HG02678 (cell line): ENCODE measurements around the gene SMYD1.

Experiments
- ATAC-seq: cut with Tn5 transposase; IDR thresholded peaks from one replicate; pipeline ENCODE4 v1.9.1; 2021; ENCODE audit warnings: mild to moderate bottlenecking, moderate library complexity; ENCODE audit not compliant: unreplicated experiment

SMYD1 gene

GRCh38 chr2:88055371-88056128 lies 12.1 kb upstream of the SMYD1 start, which contains the start of gene KRCC1:
KRCC1 (minus strand) TSS chr2:88055783; CDS start chr2:88028563, 27,220 bp downstream.
- ATAC-seq: peak; percentile 94

- ATAC-seq: no peak
Observed at GRCh38 chr2:88057437-88057844, 10.2 kb upstream of the SMYD1 start.

- no peak for ATAC-seq
Observed at GRCh38 chr2:88058191-88058590, 9.4 kb upstream of the SMYD1 start.

- ATAC-seq: peak; percentile 33
Observed at GRCh38 chr2:88059979-88060906, 7.4 kb upstream of the SMYD1 start.

GRCh38 chr2:88060907-88061275 lies 6.7 kb upstream of the SMYD1 start:
- no peak for ATAC-seq

- ATAC-seq: no peak
Observed at GRCh38 chr2:88061295-88061694, 6.3 kb upstream of the SMYD1 start.

GRCh38 chr2:88066543-88066942 lies 1.1 kb upstream of the SMYD1 start:
- no peak for ATAC-seq

- no peak for ATAC-seq
Observed at GRCh38 chr2:88067189-88067588, 436 bp upstream of the SMYD1 start.

GRCh38 chr2:88068044-88068443 lies 419 bp downstream of the SMYD1 start:
- ATAC-seq: no peak

GRCh38 chr2:88069117-88069516 lies 1.5 kb downstream of the SMYD1 start:
- ATAC-seq: no peak

- no peak for ATAC-seq
Observed at GRCh38 chr2:88070055-88070454, 2.4 kb downstream of the SMYD1 start.

GRCh38 chr2:88071365-88071764 lies 3.7 kb downstream of the SMYD1 start:
- no peak for ATAC-seq

GRCh38 chr2:88074150-88074549 lies 6.5 kb downstream of the SMYD1 start:
- ATAC-seq: no peak

GRCh38 chr2:88074854-88075292 lies 7.2 kb downstream of the SMYD1 start:
- no peak for ATAC-seq

GRCh38 chr2:88077080-88077479 lies 9.5 kb downstream of the SMYD1 start:
- ATAC-seq: no peak

- ATAC-seq: no peak
Observed at GRCh38 chr2:88078643-88079172, 11.1 kb downstream of the SMYD1 start.

GRCh38 chr2:88080545-88080944 lies 12.9 kb downstream of the SMYD1 start:
- no peak for ATAC-seq

GRCh38 chr2:88081924-88082608 lies 14.4 kb downstream of the SMYD1 start:
- no peak for ATAC-seq

- no peak for ATAC-seq
Observed at GRCh38 chr2:88082781-88083180, 15.2 kb downstream of the SMYD1 start.

GRCh38 chr2:88085099-88085498 lies 17.5 kb downstream of the SMYD1 start:
- ATAC-seq: no peak

GRCh38 chr2:88085602-88086001 lies 18.0 kb downstream of the SMYD1 start:
- no peak for ATAC-seq
